Activated CD4-positive, alpha-beta T cell treated with anti-CD3 and anti-CD28 coated beads, Interleukin-2, amount 50 U/mL, for 1 hour (primary cell): Measurements from ENCODE around the gene ALLC.
"Not testable (repeated sequence)": the region's sequence is repeated elsewhere in the genome, so short reads cannot be mapped to it uniquely, and the experiment has no call there.

Experiments
- DNase-seq: peaks from one replicate; pipeline ENCODE4 v3.0.0-alpha.2; 2020

The ALLC gene

DNA sequence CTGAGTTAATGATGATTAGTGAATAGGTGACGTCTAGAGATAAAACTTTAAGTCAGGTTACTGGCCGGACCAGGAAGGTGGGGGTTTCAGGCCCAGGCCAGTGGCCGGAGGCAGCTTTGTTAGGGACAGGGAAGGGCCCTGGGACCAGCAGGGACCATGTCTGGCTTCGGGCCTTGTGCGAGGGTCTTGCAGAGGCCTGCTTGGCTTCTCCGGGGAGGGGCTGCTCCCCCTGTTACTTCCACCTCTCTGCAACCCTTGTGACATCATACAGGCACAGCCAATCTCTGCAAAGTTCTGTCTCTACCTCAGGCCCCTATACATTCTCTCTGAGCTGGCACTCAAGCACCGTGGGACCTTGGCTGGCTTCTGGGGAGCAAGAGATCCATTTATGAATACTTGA lies at the start of gene ALLC:
TSS of gene ALLC (plus strand) at position 320 of the 400 bp plus-strand sequence. CDS start 12,958 bp downstream, outside the sequence.
- DNase-seq, result no peak

GRCh38 chr2:3608373-3609278 lies 49.4 kb upstream of the ALLC start:
- no peak for DNase-seq

DNA sequence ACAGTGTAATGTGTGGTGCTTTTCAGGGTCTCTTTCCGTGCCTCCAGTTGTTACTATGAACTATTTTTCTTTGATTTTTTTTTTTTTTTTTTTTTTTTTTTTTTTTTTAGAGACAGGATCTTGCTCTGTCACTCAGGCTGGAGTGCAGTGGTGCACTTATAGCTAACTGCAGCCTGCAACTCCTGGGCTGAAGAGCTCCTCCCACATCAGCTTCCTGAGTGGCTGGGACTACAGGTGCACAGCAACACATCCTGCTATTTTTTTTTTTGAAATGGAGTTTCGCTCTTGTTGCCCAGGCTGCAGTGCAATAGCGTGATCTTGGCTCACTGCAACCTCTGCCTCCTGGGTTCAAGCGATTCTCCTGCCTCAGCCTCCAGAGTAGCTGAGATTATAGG lies 48.7 kb upstream of the ALLC start:
- DNase-seq, result not testable (repeated sequence)

DNA sequence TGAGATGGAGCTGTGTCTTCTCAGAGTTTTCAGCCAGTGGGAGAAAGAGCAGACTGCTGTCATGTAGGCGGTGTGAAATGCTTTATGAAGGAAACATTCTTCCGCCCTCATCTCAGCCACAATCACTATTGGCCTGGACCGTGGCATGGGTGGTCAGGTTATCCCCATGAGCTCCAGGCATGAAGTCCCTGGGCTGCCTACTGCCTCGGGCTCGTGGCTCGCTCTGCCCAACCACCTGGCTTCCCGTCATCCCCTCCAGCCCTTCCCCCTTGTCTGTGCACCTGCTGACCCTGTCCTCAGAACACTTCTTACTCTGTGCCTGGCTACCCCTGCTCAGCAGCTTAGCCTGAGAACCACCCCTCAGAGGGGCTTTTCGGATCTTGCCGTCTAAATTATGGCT lies 47.6 kb upstream of the ALLC start:
- no peak for DNase-seq

- no peak for DNase-seq
Measured at GRCh38 chr2:3610881-3611505, 47.0 kb upstream of the ALLC start.

GRCh38 chr2:3611589-3611988 lies 46.4 kb upstream of the ALLC start:
- DNase-seq, result no peak

DNA sequence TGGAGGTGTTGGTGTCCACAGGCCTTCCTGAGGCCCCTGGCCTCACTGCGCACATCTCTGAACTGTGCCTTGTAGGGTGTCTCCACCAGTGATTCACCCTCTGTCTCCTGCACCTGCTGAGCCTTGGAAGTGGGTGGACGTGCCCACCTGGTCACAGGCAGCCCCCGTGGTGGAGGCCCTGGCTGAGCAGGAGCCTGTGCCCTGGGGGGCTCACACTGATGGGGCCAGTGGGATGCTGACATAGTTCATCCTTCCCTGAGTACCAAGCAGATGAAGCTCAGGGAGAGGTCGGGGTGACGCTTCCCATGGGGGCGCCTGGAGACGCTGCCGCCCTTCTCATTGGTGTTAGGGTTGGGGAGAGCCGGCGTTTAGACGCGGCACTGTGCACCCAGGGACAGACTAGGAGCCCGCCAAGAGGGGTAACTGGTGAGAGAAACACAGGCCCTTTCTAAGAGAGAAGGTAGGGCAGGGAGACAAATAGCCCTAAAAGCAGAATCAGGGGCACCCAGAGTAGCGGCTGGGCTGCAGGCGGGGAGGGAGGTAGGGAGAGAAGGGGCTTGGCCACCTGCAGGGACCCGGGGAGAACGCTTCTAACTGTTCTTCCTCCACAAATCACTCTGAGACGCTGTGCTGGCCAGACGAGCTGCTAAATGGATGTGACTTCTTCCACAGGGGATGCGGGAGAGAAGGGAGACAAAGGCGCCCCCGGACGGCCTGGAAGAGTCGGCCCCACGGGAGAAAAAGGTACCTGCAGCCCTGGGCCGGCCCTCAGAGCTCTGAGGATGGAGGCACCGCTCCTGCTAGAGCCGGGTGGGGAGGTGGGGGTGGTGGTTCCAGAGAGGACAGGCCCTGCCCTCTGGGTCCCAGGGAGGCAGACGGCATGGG lies 45.1 kb upstream of the ALLC start:
- DNase-seq, result no peak

GRCh38 chr2:3613524-3613905 lies 44.5 kb upstream of the ALLC start:
- DNase-seq, result no peak

DNA sequence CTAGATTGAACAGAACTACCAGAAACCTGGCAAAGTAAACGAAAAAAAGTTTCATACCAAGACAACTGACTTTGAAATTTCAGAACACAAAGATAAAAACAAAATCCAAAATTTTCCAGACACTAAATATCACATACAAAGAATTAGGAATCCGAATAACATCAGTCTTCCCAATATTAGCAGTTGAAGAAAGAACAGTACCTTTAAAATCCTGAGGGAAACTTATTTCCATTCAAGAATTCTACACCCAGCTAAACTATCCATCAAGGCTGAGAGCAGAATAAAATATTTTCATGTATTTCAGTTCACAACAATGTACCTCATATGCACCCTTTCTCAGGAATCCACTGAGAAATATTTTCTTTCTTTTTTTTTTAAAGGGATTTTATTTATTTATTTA lies 43.3 kb upstream of the ALLC start:
- DNase-seq, result not testable (repeated sequence)

DNA sequence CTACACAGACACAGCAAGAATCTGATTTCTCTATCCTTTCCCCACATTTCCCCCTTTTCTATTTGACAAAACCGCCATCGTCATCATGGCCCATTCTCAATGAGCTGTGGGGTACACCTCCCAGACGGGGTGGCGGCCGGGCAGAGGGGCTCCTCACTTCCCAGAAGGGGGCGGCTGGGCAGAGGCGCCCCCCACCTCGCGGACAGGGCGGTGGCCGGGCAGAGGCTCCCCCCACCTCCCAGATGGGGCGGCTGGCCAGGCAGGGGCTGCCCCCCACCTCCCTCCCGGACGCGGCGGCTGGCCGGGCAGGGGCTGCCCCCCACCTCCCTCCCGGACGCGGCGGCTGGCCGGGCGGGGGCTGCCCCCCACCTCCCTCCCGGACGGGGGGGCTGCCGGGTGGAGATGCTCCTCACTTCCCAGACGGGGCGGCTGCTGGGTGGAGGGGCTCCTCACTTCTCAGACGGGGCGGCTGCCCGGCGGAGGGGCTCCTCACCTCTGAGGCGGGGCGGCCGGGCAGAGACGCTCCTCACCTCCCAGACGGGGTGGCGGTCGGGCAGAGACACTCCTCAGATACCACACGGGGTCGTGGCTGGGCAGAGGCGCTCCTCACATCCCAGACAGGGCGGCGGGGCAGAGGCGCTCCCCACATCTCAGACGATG lies 42.3 kb upstream of the ALLC start:
- DNase-seq, result not testable (repeated sequence)

GRCh38 chr2:3616435-3617197 lies 41.4 kb upstream of the ALLC start:
- DNase-seq, result not testable (repeated sequence)

DNA sequence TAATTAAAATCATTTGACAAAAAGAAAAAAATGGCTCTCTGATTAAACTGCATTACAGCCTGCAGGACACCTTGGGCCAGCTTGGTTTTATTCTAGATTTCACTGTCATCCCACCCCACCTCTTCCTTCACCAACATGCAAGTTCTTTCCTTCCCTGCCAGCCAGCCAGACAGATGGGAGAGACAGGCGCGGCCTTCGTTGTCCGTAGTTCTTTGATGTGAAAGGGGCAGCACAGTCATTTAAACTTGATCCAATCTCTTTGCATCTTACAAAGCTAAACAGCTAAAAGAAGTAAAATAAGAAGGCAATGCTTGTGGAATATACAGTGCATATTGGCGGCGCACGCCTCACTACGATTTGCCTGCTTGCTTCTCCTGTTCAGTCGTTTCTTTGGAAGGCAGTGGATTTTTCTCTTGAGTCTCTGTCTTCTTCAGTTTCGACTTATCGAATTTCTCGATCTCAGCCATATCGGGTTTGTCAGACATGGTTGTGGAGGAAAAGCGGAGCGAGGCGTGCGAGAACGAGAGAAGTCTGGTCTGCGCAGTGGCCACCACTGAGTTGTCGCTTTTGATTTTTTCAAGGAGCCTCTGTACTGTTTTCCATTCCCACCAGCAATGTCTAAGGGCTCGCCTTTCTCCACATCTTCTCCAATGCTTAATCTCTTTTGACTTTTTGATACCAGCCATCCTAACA lies 40.7 kb upstream of the ALLC start:
- DNase-seq, result no peak

DNA sequence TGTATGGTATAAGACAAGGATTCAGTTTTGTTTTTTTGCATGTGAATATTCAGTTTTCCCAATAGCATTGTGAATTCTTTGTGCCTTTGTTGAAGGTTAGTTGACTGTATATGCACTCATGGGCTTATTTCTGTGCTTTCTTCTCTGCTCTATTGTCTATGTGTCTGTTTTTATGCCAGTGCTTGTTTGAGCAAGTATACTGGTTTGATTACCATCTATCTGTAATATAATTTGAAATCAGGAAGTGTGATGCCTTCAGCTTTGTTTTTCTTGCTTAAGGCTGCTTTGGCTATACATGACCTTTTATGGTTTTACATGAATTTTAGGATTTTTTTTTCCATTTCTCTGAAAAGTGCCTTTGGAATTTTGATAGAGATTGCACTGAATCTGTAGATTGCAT lies 39.6 kb upstream of the ALLC start:
- DNase-seq, result no peak

GRCh38 chr2:3619033-3619432 lies 39.0 kb upstream of the ALLC start:
- DNase-seq, result no peak

DNA sequence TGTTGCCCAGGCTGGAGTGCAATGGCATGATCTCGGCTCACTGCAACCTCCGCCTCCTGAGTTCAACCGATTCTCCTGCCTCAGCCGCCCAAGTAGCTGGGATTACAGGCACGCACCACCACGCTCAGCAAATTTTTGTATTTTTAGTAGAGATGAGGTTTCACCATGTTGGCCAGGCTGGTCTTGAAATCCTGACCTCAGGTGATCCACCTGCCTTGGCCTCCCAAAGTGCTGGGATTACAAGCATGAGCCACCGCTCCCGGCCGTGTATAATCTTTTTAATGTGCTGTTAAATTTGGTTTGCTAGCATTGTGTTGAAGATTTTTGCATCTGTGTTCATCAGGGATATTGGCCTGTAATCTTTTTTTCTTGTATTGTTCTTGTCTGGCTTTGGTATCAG lies 38.3 kb upstream of the ALLC start:
- not testable (repeated sequence) for DNase-seq

DNA sequence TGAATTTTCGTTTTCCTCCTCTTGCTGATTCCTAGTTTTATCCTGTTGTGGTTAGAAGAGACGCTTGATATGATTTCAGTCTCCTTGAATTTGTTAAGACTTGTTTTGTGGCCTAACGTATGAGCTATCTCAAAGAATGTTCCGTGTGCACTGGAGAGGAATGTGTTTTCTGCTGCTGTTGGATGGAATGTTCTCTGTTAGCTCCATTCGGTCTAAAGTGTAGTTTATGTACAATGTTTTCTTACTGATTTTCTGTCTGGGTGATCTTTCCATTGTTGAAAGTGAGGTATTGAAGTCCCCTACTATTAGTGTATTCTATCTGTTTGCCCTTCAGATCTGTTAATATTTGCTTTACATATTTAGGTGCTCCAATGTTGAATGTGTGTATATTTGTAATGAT lies 37.2 kb upstream of the ALLC start:
- DNase-seq, result no peak

- DNase-seq, result no peak
Measured at GRCh38 chr2:3622967-3623366, 35.0 kb upstream of the ALLC start.

DNA sequence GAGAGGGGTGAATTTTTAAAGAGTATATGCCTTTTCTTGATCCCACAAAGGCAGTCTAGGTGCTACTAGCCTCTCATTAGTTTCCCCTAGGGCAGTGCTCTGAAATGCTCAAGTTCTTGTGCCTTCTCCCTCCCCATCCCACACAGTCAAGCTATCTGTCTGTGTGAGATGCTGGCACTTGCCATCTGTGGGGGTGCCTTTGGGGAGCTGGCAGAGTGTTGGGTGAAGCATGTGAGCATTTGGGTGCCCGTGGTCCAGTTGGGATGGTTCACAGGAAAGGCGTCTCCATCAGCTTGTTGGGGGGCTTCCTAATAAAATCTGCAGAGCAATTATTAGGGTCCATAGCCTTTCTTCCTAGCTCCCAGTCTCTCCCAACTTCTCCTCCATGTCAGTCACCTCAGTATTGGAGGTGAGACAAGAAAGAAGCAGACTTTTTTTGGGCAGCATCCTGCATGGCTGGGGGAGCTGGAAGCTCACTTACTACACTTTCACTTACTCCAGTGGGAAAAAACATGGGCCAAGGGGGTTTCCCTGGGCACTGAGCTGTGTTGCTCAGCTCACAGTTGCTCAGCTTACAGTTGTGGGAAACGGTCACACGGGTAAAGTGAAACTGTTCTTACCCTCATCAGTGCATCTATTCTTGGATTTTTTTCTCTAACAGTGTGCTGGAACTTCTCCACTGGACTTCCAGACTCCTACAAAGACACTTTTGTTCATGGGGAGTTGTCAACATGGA lies 33.8 kb upstream of the ALLC start:
- DNase-seq, result no peak

GRCh38 chr2:3625186-3625585 lies 32.8 kb upstream of the ALLC start:
- DNase-seq, result no peak

DNA sequence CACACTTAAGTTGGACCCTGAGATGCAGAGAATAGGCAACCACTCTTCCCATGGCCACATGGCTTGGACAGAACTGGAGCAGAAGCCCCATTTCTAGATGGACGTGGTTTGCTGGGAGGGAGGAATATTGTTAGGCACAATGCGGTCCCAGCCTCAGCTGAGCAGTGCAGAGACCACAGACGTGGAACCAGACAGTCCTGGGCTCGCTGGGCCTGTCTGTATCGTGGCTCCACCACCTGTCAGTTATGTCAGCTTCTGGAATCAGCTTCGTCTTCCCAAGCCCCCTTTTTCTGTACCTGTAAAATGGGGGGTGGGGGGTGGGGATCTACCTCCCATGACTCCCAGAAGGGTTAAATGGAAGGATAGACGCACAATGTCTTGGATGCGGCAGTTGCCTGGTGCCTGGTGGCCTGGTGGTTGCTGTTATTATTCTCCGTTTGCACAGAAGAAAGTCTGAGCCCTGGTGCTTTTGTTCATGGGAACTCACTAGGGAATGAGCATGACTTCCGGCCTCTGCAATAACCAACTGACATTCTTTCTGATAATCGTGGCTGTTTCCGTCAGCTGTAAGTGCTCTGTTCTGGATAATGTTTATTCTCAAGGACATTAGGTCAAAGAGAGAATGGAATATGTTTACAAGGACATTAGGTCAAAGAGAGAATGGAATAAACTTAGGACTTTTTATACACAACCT lies 31.7 kb upstream of the ALLC start:
- no peak for DNase-seq
